ENCODE results near the gene SULT1A1.
A peak's percentile ranks its signal among the peaks of the same experiment; 100 is the strongest.
"Not testable (repeated sequence)": the region's sequence is repeated elsewhere in the genome, so short reads cannot be mapped to it uniquely, and the experiment has no call there.

The SULT1A1 gene

DNA sequence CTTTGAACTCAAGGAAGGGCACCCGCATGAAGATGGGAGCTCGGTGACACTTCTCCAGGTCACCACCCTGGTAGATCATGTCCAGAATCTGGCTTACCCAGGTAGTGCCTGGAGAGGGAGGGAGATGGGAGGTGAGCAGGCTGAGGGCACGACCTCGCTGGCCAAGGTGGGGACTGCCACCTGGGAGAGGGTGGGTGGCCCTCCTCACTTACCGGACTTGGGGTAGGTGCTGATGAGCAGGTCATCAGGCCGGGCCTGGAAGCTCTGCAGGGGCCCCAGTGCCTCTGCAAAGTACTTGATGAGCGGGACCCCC is 1.4 kb downstream of the SULT1A1 start:
- DNase-seq: not testable (repeated sequence)

DNA sequence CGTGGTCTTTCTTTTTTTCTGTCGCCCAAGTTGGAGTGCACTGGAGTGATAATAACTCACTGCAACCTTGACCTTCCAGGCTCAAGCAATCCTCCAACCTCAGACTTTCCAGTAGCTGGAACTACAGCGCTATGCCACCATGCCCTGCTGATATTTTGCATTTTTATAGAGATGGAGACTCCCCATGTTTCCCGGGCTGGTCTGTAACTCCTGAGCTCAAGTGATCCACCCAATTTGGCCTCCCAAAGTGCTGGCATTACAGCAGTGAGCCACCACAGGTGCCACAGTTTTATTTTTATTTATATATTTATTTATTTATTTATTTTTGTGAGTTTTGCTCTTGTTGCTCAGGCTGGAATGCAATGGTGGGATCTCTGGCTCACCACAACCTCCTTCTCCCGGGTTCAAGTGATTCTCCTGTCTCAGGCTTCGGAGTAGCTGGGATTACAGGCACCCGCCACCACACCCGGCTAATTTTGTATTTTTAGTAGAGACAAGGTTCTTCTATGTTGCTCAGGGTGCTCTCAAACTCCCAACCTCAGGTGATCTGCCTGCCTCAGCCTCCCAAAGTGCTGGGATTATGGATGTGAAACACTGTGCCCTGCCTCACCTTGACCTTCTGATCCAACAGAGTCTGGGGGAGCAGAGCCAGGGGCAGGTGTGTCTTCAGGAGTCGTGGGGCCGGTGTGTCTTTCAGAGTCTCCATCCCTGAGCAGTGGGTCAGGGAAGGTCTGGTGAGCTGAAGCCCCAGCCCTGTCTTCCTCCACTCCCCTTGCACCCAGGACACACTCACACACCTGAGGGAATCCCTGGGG is 2.0 kb downstream of the SULT1A1 start:
- DNase-seq: not testable (repeated sequence)

GRCh38 chr16:28607116-28607623 is 2.7 kb downstream of the SULT1A1 start:
- no peak for DNase-seq

- DNase-seq: no peak
Measured at GRCh38 chr16:28606291-28607115, 3.3 kb downstream of the SULT1A1 start.

DNA sequence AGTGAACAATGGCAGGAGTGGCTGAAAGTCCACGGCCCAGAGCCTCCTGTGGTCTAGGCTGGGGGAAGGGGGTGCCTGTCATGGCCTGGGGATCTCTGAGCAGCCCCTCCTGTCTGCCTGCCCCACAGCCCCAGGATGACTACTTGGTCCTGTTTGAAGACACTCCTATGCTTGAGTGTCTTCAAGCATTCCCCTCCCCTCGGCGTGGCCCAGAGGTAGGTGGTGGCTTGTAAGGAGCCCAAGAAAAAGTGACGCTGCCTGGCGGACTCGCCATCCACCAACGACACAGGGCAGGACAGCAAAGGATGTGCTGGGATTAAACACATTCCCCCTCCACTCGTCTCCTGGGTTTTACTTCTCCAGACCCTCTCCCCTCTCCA is 5.7 kb downstream of the SULT1A1 start:
- no peak for DNase-seq

DNA sequence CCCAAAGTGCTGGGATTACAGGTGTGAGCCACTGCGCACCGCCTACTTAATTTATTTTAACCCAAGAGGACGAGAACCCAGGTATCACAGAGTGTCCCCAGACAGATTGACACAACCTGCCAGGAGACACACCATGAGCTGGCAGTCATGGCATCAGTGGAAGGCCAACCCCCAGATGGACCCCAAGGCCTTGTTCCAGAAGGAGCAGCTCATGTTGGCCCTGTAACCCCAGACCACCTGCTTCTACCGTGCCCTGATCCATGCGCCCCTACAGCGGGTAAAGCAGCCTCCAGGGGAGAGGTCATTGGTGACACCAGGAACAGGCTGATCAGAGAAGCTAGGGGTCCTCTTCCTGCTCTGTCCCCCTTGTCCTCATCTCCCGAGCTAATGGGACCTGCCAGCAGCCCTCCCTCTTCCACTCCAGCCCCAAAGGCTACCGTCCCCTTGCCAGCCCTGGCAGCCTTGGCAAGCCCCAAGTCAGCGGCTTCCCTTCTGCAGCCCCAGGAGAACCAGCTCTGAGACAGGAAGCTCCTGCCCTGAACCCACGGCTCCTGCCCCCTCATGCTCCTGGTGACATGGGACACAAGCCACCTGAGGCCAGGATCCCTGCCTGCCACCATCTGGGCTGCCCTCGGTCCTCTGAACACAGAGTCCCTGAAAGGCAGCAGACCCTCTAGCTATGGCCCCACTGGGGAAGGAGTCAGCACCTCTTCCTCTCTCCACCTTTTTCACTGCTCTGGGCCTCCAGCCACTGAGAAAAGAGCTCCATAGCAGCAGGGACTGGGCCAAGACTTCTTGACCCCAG is 6.3 kb downstream of the SULT1A1 start:
- no peak for DNase-seq

DNA sequence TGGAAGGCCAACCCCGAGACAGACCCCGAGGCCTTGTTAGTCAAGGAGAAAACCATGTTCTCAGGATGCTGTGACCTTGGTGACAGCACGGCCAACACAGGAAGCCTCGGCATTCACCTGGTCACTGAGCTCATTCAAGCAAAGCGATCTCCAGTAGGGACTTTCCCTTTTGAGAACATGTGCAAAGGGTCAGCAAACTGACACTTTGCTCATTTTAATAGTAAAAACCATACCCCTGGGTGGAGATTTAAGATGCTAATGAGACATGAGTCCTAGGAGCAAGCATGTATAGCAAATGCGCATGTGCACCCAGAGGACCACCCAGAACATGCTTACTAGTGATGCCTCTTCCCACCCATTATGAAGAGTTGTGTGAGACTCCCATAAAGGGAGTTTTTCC is 7.3 kb downstream of the SULT1A1 start:
- no peak for DNase-seq

GRCh38 chr16:28602062-28602461 is 7.8 kb downstream of the SULT1A1 start:
- not testable (repeated sequence) for DNase-seq

- not testable (repeated sequence) for DNase-seq
Measured at GRCh38 chr16:28601589-28601988, 8.3 kb downstream of the SULT1A1 start.

DNA sequence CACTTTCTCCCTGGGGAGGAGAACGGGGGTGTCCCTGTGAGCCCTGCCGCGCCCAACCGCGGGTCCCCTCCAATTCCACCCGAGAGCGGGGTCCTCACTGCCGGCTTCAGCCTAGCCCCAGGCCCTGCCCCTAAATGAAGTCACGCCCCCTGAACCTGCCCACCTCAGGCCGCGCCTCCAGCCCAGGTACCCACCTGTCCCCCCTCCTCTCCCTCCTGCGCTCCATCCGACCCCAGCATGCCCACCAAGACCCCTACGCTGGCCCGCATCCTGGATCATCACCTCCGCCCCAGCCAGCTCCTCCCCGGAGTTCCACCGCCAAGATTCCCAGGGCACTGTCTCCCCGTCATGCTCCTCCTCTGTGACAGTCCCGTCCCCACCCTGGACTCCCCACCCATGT is 8.9 kb downstream of the SULT1A1 start:
- DNase-seq: not testable (repeated sequence)

- not testable (repeated sequence) for DNase-seq
Measured at GRCh38 chr16:28599377-28600285, 10.2 kb downstream of the SULT1A1 start.

DNA sequence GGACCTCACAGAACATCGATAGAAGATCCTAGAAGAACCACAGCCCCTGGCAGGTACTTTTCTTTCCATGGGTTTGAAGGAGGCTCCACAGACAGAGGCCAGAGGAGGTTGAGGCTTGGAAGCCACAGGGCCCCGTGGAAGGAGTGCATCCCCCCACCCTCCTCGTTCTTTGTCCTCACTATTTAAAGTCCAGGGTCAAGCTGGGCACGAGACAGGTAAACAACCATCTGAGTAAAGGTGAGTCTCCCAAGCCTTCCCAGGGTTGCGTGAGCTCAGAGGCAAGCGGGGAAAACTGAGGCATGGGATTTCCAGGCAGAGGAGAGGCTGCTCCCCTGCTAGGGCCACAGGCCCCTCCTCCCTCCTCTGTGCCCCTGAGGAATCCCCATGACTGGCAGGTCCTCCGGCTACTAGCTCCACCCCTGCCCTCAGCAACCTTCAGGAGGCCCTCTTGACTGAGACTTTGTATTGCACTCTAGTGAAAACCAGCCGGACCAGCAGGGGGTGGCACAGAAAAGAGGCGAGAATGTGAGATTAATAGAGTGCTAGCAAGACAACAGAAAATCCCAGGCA is 12.1 kb downstream of the SULT1A1 start:
- DNase-seq: peak; percentile 8

DNA sequence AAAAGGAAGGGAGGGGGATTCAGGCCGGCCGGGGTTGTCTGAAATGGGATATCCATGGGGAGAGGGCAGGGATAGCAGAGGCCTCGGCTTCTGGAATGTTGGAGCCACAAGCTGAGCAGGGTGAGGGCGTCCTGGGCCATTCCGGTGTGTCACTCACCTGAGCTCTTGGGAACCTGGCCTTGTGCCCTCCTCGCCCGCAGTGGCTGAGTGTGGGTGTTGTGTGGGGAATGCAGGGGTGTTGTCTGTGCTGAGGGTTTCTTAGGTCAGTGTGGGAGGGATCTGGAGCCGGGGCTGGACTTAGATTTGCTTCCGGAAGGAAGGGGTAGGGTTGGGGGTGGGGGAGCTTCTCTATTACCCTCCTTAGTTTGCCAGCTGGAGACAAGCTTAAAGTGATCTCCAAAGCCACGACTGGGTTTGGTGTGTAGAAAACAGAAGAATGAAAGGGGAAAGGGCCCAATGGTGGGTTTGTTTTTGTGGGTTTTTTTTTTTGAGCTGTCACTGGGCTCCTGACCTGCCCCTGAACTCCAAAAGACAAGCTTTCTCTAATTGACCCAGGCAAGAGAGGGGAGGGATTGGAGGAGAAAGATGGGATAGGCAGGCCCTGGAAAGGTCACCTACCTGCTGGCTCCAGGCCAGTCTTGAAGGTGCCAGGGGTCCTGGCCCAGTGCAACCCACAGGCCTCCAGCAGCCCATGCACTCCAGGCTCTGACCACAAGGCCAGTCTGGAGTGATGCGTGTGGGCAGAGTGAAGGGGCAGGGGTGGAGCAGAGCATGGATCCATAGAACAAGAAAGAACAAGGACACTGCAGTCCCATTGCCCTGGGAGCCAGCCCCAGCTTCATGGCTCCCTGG is 12.8 kb downstream of the SULT1A1 start, which contains the start of gene SULT1A2:
TSS of gene SULT1A2 (minus strand) at position 211 of the 852 bp plus-strand sequence. CDS start 1,120 bp downstream, outside the sequence.
- no peak for DNase-seq

DNA sequence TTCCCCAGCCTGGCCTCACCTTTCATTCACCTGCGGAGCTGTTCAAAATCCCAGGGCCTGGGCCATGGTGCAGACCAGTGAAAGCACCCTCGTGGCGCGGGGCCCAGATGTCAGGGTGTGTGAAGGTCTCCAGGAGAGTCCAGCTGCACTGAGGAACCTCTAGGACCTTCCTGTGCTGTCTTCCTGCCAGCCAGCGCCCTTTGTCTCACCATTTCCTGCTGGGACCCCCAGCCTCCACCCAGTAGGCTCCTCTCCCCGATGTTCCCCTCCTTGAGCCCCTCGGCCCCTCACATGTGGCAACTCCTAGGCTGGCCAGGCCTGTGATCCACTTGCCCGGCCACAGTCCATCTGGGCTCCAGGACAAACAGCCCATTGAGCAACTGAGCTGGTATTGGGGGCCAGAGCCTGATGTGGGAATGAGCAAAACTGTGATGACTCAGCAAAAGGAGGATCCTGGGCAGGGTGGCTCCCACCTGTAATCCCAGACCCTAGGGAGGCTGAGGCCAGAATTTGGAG is 13.7 kb downstream of the SULT1A1 start:
- DNase-seq: no peak

GRCh38 chr16:28595451-28595850 is 14.4 kb downstream of the SULT1A1 start:
- DNase-seq: not testable (repeated sequence)

DNA sequence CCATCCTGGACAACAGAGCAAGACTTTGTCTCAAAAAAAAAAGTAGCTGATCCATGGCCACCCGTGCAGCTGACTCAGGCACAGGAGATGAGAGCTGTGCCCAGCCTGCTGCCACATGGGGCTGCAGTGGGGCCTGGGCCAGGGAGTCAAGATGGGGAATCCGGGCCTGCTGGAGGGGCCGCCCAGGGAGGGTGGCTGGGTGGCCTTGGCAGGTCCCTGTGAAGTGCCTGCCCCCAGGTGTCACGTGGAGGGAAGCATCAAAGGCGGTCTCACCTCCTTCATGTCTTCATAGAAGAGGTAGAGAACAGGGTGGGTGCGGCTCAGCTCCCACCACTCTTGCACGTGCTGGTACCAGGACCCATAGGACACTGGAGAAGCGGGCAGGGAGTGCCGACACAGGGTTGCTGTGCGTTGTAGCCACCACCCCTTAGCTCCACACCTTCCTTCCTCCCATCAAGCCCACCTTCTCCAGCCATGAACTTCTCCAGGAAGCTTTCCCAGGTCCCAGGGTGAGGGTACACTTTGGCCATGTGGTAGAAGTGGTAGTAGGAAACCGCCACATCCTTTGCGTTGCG is 16.8 kb downstream of the SULT1A1 start:
- DNase-seq: no peak

GRCh38 chr16:28592511-28592910 is 17.3 kb downstream of the SULT1A1 start:
- DNase-seq: no peak

DNA sequence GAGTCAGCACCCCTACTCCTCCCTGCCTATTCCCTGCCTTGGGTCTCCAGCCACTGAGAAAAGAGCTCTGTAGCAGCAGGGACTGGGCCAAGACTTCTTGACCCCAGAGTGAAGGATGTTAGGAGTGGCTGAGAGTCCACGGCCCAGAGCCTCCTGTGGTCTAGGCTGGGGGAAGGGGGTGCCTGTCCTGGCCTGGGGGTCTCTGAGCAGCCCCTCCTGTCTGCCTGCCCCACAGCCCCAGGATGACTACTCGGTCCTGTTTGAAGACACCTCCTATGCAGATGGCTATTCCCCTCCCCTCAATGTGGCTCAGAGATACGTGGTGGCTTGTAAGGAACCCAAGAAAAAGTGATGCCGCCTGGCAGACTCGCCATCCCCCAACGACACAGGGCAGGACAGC is 18.5 kb downstream of the SULT1A1 start:
- DNase-seq: no peak

- DNase-seq: no peak
Measured at GRCh38 chr16:28590384-28591340, 19.2 kb downstream of the SULT1A1 start.
